SK-N-SH (cell line): ENCODE data around the gene HBG2. TPM values are rescaled to one million over a fixed set of nuclear protein-coding genes. Genes with fewer than 3 reads are reported as not detected.

Source experiments
- CTCF ChIA-PET: fragments of 300-600, 350-600 bp; formaldehyde crosslinking; extraction: SDS; loops from one replicate; lab custom pipeline; 2021; lab: Yijun Ruan, JAX
- POLR2A ChIA-PET: fragments of 350-600 bp; sonication (Branson Sonifier 250); formaldehyde crosslinking; extraction: SDS; loops from one replicate; lab custom pipeline; 2020; ENCODE audit warnings: antibody characterized with exemption, inconsistent platforms; lab: Yijun Ruan, JAX
- DNase-seq: peaks from one replicate; pipeline ENCODE4 v3.0.0; 2012
- H2AFZ ChIP-seq: fragments of 200-600 bp; sonication (generic); 2 replicates; pipeline ENCODE4 v1.8.1; 2016; ENCODE audit warnings: antibody characterized with exemption, mild to moderate bottlenecking, low read depth
- H3F3A ChIP-seq: fragments of 200-600 bp; sonication (generic); replicated peaks from 2 replicates; pipeline ENCODE3; 2016; ENCODE audit warnings: antibody characterized with exemption, mild to moderate bottlenecking; ENCODE audit not compliant: insufficient read depth
- H3K27ac ChIP-seq, 2 experiments: fragments of 200-500 bp in 1 of 2; fragments of 200-600 bp in 1 of 2; sonication (Bioruptor generic) in 1 of 2; sonication (generic), shearing (Covaris generic) in 1 of 2; 2 replicates each; pipeline versions ENCODE4 v1.5.1 to v1.6.1; 2014 to 2016; ENCODE audit warnings: low read depth in 2 of 2, inconsistent platforms in 1 of 2, low read length in 1 of 2, mild to moderate bottlenecking in 1 of 2, mixed read lengths in 1 of 2
- H3K27me3 ChIP-seq: fragments of 200-600 bp; sonication (generic), shearing (Covaris generic); 2 replicates; pipeline ENCODE4 v1.6.1; 2016; ENCODE audit warnings: mixed run types; ENCODE audit not compliant: insufficient read depth
- H3K36me3 ChIP-seq, 2 experiments: fragments of 200-500 bp in 1 of 2; fragments of 200-600 bp in 1 of 2; sonication (Bioruptor generic) in 1 of 2; sonication (generic) in 1 of 2; replicated peaks in 1 of 2; 2 replicates each; pipeline versions ENCODE3 to v1.5.1; 2014 to 2016; ENCODE audit warnings: low read length in 1 of 2, mild to moderate bottlenecking in 1 of 2; ENCODE audit not compliant: insufficient read depth in 2 of 2, control insufficient read depth in 1 of 2
- H3K4me1 ChIP-seq, 2 experiments: fragments of 200-500 bp in 1 of 2; fragments of 200-600 bp in 1 of 2; sonication (Bioruptor generic) in 1 of 2; sonication (generic), shearing (Covaris generic) in 1 of 2; 2 replicates each; pipeline versions ENCODE4 v1.5.1 to v1.6.1; 2014 to 2016; ENCODE audit warnings: low read depth in 1 of 2, low read length in 1 of 2, mixed run types in 1 of 2; ENCODE audit not compliant: insufficient read depth in 2 of 2, control insufficient read depth in 1 of 2
- H3K4me2 ChIP-seq: fragments of 200-600 bp; sonication (generic), shearing (Covaris generic); 2 replicates; pipeline ENCODE4 v1.6.1; 2017; ENCODE audit warnings: mixed run types
- H3K4me3 ChIP-seq, 2 experiments: fragments of 200-500 bp in 1 of 2; fragments of 200-600 bp in 1 of 2; sonication (Bioruptor generic) in 1 of 2; sonication (generic), shearing (Covaris generic) in 1 of 2; 2 replicates each; pipeline versions ENCODE4 v1.5.1 to v1.8.1; 2014 to 2016; ENCODE audit warnings: low read depth in 2 of 2, inconsistent platforms in 1 of 2, low read length in 1 of 2, mild to moderate bottlenecking in 1 of 2, mixed read lengths in 1 of 2, moderate library complexity in 1 of 2
- H3K79me2 ChIP-seq: fragments of 200-600 bp; sonication (generic); 2 replicates; pipeline ENCODE4 v1.8.1; 2017; ENCODE audit warnings: mild to moderate bottlenecking; ENCODE audit not compliant: insufficient read depth
- H3K9ac ChIP-seq: fragments of 200-600 bp; sonication (generic); 2 replicates; pipeline ENCODE4 v1.6.1; 2017; ENCODE audit warnings: mixed run types
- H3K9me2 ChIP-seq: fragments of 200-600 bp; sonication (generic); 2 replicates; pipeline ENCODE4 v1.6.1; 2017; ENCODE audit warnings: mixed run types
- H3K9me3 ChIP-seq: fragments of 200-600 bp; sonication (generic); 2 replicates; pipeline ENCODE4 v1.6.1; 2017; ENCODE audit warnings: mixed run types, mild to moderate bottlenecking, moderate library complexity
- H4K20me1 ChIP-seq: fragments of 200-600 bp; sonication (generic); 2 replicates; pipeline ENCODE4 v1.6.1; 2017; ENCODE audit warnings: mild to moderate bottlenecking, mixed run types; ENCODE audit not compliant: insufficient read depth
- CHD2 ChIP-seq: fragments of 150-350 bp; IDR thresholded peaks from 2 replicates; pipeline ENCODE4 v1.6.1; 2018; ENCODE audit warnings: low read length; ENCODE audit not compliant: partially characterized antibody
- EZH2phosphoT487 ChIP-seq: fragments of 200-600 bp; sonication (generic); IDR thresholded peaks from 2 replicates; pipeline ENCODE4 v1.6.1; 2017; ENCODE audit warnings: low read depth, mixed run types, mild to moderate bottlenecking, antibody characterized with exemption, moderate library complexity, borderline replicate concordance
- FOXJ3 ChIP-seq: sonication (generic); formaldehyde crosslinking; IDR thresholded peaks from 2 replicates; pipeline ENCODE4 v1.5.1; 2020; ENCODE audit warnings: mild to moderate bottlenecking, missing genetic modification reagents
- GABPA ChIP-seq: IDR thresholded peaks from 2 replicates; pipeline ENCODE4 v1.4.0; 2012; ENCODE audit warnings: low read depth, mild to moderate bottlenecking
- GATA2 ChIP-seq: sonication (generic); formaldehyde crosslinking; IDR thresholded peaks from 2 replicates; pipeline ENCODE4 v1.5.0; 2020; ENCODE audit warnings: mild to moderate bottlenecking, missing genetic modification reagents
- JUND ChIP-seq: IDR thresholded peaks from 2 replicates; pipeline ENCODE4 v1.4.0; 2012
- MXI1 ChIP-seq: IDR thresholded peaks from 2 replicates; pipeline ENCODE4 v1.6.1; 2012; ENCODE audit warnings: mild to moderate bottlenecking, low read depth, low read length, improper control_type of control experiment
- NRF1 ChIP-seq: IDR thresholded peaks from 2 replicates; pipeline ENCODE4 v1.6.1; 2012; ENCODE audit warnings: low read depth, mild to moderate bottlenecking, low read length
- PBX3 ChIP-seq: IDR thresholded peaks from 2 replicates; pipeline ENCODE4; 2012
- POLR2AphosphoS5 ChIP-seq: IDR thresholded peaks from 2 replicates; pipeline ENCODE4 v1.6.1; 2012; ENCODE audit warnings: low read depth, low read length
- REST ChIP-seq: IDR thresholded peaks from 2 replicates; pipeline ENCODE4 v1.6.1; 2012; ENCODE audit warnings: mild to moderate bottlenecking, low read depth, low read length, moderate library complexity
- SIN3A ChIP-seq: IDR thresholded peaks from 2 replicates; pipeline ENCODE4 v1.6.1; 2012; ENCODE audit warnings: low read depth, mild to moderate bottlenecking, low read length, moderate library complexity, borderline replicate concordance
- TCF12 ChIP-seq: IDR thresholded peaks from 2 replicates; pipeline ENCODE4 v1.4.0; 2012
- TEAD4 ChIP-seq: IDR thresholded peaks from 2 replicates; pipeline ENCODE4 v1.4.0; 2012; ENCODE audit warnings: mild to moderate bottlenecking, borderline replicate concordance; ENCODE audit not compliant: insufficient read depth
- USF1 ChIP-seq: IDR thresholded peaks from 2 replicates; pipeline ENCODE4 v1.4.0; 2012; ENCODE audit warnings: low read depth, borderline replicate concordance
- YY1 ChIP-seq: IDR thresholded peaks from 2 replicates; pipeline ENCODE4 v1.4.0; 2012; ENCODE audit warnings: low read depth, mild to moderate bottlenecking
- ZBTB33 ChIP-seq: IDR thresholded peaks from 2 replicates; pipeline ENCODE4 v1.4.0; 2012; ENCODE audit warnings: low read depth, borderline replicate concordance
- WGBS: methylation state at CpG from one replicate; pipeline ENCODE4 v1.1.6; 2017; ENCODE audit warnings: low lambda C conversion rate; 5-methylcytosine and 5-hydroxymethylcytosine counted together
- polyA plus RNA-seq, 3 experiments: library from polyadenylated mRNA; depleted of rRNA; stranded (reverse); fragments of >200 nt; gene quantifications; 2 replicates each; pipeline ENCODE4 v1.2.3, GENCODE V29; 2012

HBG2 gene
- polyA plus RNA-seq, 1 of the 3 experiments (the other 2 are of a cell fraction), result 0.33 TPM

GRCh38 chr11:5242933-5243815 lies 11.4 kb downstream of the HBG2 start:
- no peaks in the 10 kb centered on the region for H3K9me3 ChIP-seq
- no peaks in the 10 kb centered on the region; the same call in 1 of the 2 replicates for H3K27me3 ChIP-seq
- H2AFZ ChIP-seq, result no peak overlapping the region
- H3K9ac ChIP-seq, result no peak overlapping the region
- no peak for TF ChIP-seq TEAD4
- TF ChIP-seq FOXJ3 (CRISPR knock-in tag), result no peak
- TF ChIP-seq USF1, result no peak
- TF ChIP-seq NRF1, result no peak
- no peak for TF ChIP-seq SIN3A
- TF ChIP-seq PBX3, result no peak
- TF ChIP-seq TCF12, result no peak
- TF ChIP-seq POLR2AphosphoS5, result no peak
- no peak for TF ChIP-seq REST
- TF ChIP-seq CHD2, result no peak
- TF ChIP-seq ZBTB33, result no peak
- no peak for TF ChIP-seq GABPA
- TF ChIP-seq GATA2 (CRISPR knock-in tag), result no peak
- TF ChIP-seq MXI1, result no peak
- no peak for TF ChIP-seq YY1
- TF ChIP-seq EZH2phosphoT487, result no peak
- no peak for TF ChIP-seq JUND
- H3F3A ChIP-seq, result no peaks in the 10 kb centered on the region
- no peak for DNase-seq
- H3K4me1 ChIP-seq, result no peaks in the 10 kb centered on the region
- no peaks in the 10 kb centered on the region for H4K20me1 ChIP-seq
- H3K27ac ChIP-seq, result no peak overlapping the region
- 7% methylated on average over 7 of the region's 7 CpGs for WGBS
- no peak overlapping the region for H3K4me2 ChIP-seq
- POLR2A ChIA-PET, result no interaction called here
- no peaks in the 10 kb centered on the region for H3K79me2 ChIP-seq
- CTCF ChIA-PET, result no interaction called here
- no peaks in the 10 kb centered on the region for H3K9me2 ChIP-seq
- no peak overlapping the region for H3K4me3 ChIP-seq
- no peaks in the 10 kb centered on the region for H3K36me3 ChIP-seq
